PC-9 (cell line): ENCODE measurements around the gene CPA4.

Experiments used
- CTCF ChIP-seq: fragments of 200-600 bp; sonication (generic); conservative IDR thresholded peaks from 2 replicates; pipeline ENCODE4 v1.6.1; 2017; ENCODE audit warnings: mixed run types, antibody characterized with exemption, mild to moderate bottlenecking, moderate library complexity
- EZH2 ChIP-seq: fragments of 200-600 bp; sonication (generic); IDR thresholded peaks from 2 replicates; pipeline ENCODE4 v1.8.0; 2017; ENCODE audit warnings: antibody characterized with exemption, low read depth

GRCh38 chr7:130299866-130300265, 6.9 kb downstream of the CPA4 start:
- TF ChIP-seq EZH2: no peak
- TF ChIP-seq CTCF: no peak
